Skeletal muscle tissue (tissue), 4 donors: ENCODE measurements around the gene TEC. TPM values are rescaled to one million over a fixed set of nuclear protein-coding genes. Genes with fewer than 3 reads are reported as not detected.
"Not testable (repeated sequence)": the region's sequence is repeated elsewhere in the genome, so short reads cannot be mapped to it uniquely, and the experiment has no call there.

Experiments
- H3K27ac ChIP-seq: one replicate; pipeline ENCODE4 v1.7.0; 2013; ENCODE audit warnings: mild to moderate bottlenecking, low read depth, low read length, inconsistent platforms
- H3K27me3 ChIP-seq, 3 donors: one replicate each; pipeline ENCODE4 v1.7.0; 2013; ENCODE audit warnings: low read length in 3 of 3; ENCODE audit not compliant: control insufficient read depth in 3 of 3, insufficient read depth in 3 of 3
- H3K36me3 ChIP-seq, 3 donors: one replicate each; pipeline ENCODE4 v1.7.0; 2013; ENCODE audit warnings: low read length in 3 of 3; ENCODE audit not compliant: control insufficient read depth in 3 of 3, insufficient read depth in 3 of 3
- H3K4me1 ChIP-seq, 3 donors: one replicate each; pipeline ENCODE4 v1.7.0; 2013; ENCODE audit warnings: low read length in 3 of 3, mild to moderate bottlenecking in 3 of 3; ENCODE audit not compliant: control insufficient read depth in 3 of 3, insufficient read depth in 3 of 3
- H3K4me3 ChIP-seq, 3 donors: one replicate each; pipeline ENCODE4 v1.7.0; 2013; ENCODE audit warnings: low read length in 3 of 3
- H3K9ac ChIP-seq, 3 donors: one replicate each; pipeline ENCODE4 v1.7.0; 2013; ENCODE audit warnings: low read length in 3 of 3, mild to moderate bottlenecking in 3 of 3, moderate library complexity in 2 of 3, low read depth in 1 of 3
- H3K9me3 ChIP-seq, 3 donors: one replicate each; pipeline ENCODE4 v1.7.0; 2013; ENCODE audit warnings: low read length in 3 of 3; ENCODE audit not compliant: control insufficient read depth in 3 of 3
- total RNA-seq: library from RNA; depleted of rRNA; stranded (reverse); fragments of >200 nt; gene quantifications from one replicate; pipeline ENCODE4 v1.2.3, GENCODE V29; 2014
- donor health status: Osteomylitis.

TEC gene
- total RNA-seq, 1 donor from 2014 or later, result 0.52 TPM

DNA sequence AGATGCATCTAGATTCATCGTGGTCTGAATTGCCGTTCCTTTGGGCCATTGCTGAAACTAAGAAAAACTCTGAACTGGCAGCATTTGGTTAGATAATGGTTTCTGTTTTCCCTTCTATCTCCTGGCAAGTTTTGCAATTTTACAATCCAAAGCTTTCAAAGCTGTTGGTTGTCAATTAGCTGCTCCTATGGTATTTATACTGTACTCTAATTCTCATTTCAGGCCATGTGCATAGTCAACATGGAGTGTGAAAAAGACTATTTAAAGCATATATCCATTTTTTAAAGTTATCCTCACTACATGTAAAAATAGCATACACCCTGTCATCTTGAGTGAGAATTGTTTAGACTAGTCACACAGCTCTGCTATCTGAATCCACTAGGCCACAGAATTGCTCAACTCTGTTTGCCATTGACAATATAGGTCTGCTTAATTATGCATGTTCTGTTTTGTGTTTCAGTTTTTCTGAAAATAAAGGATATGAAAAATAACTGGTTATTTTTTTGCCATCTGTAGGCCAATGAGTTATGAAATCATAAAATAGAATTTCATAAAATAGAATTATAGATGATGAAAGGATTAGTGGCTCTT lies 27.7 kb upstream of the TEC start:
- Histone ChIP-seq H3K4me1 (no peaks in the 10 kb centered on the region), H3K9me3 (no peaks in the 10 kb centered on the region), H3K9ac (no peak overlapping the region), H3K36me3 (no peaks in the 10 kb centered on the region), H3K4me3 (no peak overlapping the region), H3K27me3 (no peaks in the 10 kb centered on the region), H3K27ac (no peak overlapping the region)

DNA sequence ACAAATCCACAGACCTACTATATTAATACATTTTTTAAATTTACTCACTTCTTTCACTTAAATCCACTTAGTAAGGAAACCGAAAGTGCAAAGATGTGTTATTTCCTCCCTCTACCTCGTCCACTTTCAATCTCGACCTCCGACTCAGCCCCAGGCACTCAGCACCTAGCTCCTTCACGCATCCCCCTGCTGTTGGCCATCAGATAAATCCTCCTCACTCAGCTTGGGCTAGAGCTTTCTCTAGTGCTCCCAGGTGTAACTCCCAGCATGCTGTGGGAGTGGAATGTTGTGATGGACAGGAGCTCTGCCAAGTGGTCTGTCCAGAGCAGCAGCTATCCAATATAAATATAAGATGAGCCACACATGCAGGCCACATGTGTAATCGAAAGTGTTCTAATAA lies 26.7 kb upstream of the TEC start:
- no peak overlapping the region for H3K9ac ChIP-seq

DNA sequence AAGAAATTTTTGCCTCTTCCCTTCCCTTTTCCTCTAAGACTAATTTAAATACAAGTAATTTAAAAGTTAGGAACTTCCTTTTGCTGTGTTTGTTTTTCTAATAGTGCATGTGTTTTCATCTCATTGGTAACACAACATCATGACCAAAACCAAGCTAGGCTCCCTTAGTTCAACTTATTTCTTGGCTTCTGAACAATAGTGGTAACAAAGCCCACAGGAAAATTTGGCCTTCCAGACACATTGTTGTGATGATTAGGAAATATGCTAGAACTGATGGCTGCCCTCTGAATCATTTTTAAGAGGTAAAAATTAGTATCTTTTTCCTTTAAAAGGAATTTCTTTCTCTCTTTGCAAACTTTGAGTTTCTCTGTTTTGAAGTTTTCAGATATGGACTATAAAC lies 25.5 kb upstream of the TEC start:
- Histone ChIP-seq H3K9me3 (no peaks in the 10 kb centered on the region), H3K4me3 (no peak overlapping the region), H3K36me3 (no peaks in the 10 kb centered on the region), H3K27me3 (no peaks in the 10 kb centered on the region), H3K4me1 (no peaks in the 10 kb centered on the region), H3K27ac (no peak overlapping the region), H3K9ac (no peak overlapping the region)

More for the DNA sequence above, 26.7 kb upstream of the TEC start:
- H3K27me3 ChIP-seq, result no peaks in the 10 kb centered on the region
- no peak overlapping the region for H3K4me3 ChIP-seq
- no peaks in the 10 kb centered on the region for H3K4me1 ChIP-seq
- H3K27ac ChIP-seq, result no peak overlapping the region
- no peaks in the 10 kb centered on the region for H3K36me3 ChIP-seq
- no peaks in the 10 kb centered on the region for H3K9me3 ChIP-seq

- H3K4me3 ChIP-seq, H3K9ac ChIP-seq, H3K27ac ChIP-seq, H3K27me3 ChIP-seq, H3K36me3 ChIP-seq, H3K9me3 ChIP-seq, H3K4me1 ChIP-seq: not testable (repeated sequence)
Measured at GRCh38 chr4:48292218-48292790, 22.7 kb upstream of the TEC start.

DNA sequence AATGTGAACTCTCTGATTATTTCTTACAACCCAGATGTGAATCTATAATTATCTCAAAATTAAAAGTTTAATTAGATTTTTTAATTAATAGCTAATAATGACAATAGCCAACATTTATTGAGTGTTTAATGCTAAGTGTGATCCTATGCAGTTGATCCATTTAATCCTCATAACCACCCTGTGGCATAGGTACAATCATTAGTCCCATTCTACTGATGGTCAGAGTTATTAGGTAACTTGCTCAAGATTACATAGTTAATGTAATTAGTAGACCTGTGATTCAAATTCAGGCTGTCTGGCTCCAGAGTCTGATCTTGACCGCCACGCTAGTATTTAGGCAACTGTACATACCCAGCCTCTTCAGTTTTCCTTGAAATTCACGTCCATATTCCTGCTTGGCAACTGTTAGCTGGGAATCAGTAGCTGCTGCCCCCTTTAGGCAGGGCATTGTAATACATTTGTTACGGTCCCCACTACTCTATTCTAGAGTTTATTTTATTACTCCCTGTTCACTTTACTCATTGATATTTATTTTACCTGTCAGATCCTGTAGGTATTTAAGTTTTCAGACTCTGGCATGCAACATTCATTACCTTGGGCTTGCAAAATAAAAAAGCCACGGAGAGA lies 20.6 kb upstream of the TEC start:
- H3K9ac ChIP-seq, result no peak overlapping the region
- H3K27me3 ChIP-seq, result no peaks in the 10 kb centered on the region
- H3K4me1 ChIP-seq, result no peaks in the 10 kb centered on the region
- H3K36me3 ChIP-seq, result no peaks in the 10 kb centered on the region
- no peaks in the 10 kb centered on the region for H3K9me3 ChIP-seq
- no peak overlapping the region for H3K4me3 ChIP-seq
- H3K27ac ChIP-seq, result no peak overlapping the region

GRCh38 chr4:48286060-48286459 lies 16.4 kb upstream of the TEC start:
- not testable (repeated sequence) for H3K4me3 ChIP-seq, H3K9ac ChIP-seq, H3K9me3 ChIP-seq, H3K27ac ChIP-seq, H3K27me3 ChIP-seq, H3K36me3 ChIP-seq, H3K4me1 ChIP-seq

- H3K9ac ChIP-seq, H3K36me3 ChIP-seq, H3K9me3 ChIP-seq, H3K4me1 ChIP-seq, H3K4me3 ChIP-seq, H3K27ac ChIP-seq, H3K27me3 ChIP-seq: not testable (repeated sequence)
Measured at GRCh38 chr4:48285640-48286039, 16.0 kb upstream of the TEC start.

DNA sequence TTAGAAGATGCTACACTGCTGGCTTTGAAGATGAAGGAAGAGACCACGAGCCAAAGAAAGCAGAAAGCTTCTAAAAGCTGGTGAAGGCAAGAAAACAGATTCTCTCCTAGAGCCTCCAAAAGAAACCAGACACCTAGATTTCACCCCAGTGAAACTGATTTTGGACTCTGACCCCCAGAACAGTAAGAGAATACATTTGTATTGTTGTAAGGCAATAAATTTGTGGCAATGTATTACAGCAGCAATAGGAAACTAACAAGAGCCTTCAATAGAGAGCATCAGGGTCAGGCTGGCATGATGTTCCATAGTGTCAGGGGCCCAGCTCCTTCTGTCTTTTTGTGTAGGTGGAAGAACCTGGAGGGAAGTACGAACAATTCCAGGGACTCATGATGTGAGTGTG lies 6.0 kb upstream of the TEC start:
- no peaks in the 10 kb centered on the region for H3K27me3 ChIP-seq
- no peak overlapping the region for H3K9ac ChIP-seq
- H3K27ac ChIP-seq, result no peak overlapping the region

DNA sequence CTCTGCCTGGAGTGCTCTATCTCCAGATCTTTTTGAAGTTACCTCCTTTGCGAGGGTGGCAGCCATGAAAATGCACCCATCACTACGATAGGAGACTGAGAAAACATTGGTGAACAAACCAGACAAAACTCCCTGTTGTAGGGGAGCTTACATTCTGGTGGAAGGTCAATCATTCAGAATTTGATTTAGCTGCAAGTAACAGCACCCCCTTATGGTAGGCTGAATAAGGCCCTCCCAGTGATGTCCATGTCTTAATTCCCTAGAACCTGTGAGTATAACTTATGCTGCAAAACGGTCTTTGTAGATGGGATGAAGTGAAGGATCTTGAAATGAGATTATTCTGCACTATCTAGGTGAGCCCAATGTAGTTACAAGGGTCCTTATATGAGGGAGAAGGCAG lies 5.6 kb upstream of the TEC start:
- H3K4me1 ChIP-seq, result peaks cover 0 to 8% (median 0%) of the 10 kb centered on the region in 3 donors
- H3K9me3 ChIP-seq, result peaks cover 0 to 3% (median 0%) of the 10 kb centered on the region in 3 donors
- no peak overlapping the region for H3K4me3 ChIP-seq
- H3K27me3 ChIP-seq, result no peaks in the 10 kb centered on the region
- H3K36me3 ChIP-seq, result peaks cover 0 to 1% (median 0%) of the 10 kb centered on the region in 3 donors
- no peak overlapping the region for H3K27ac ChIP-seq
- H3K9ac ChIP-seq, result no peak overlapping the region

More for the DNA sequence above, 6.0 kb upstream of the TEC start:
- Histone ChIP-seq H3K4me3 (no peak overlapping the region), H3K9me3 (peaks cover 0 to 3% (median 0%) of the 10 kb centered on the region in 3 donors), H3K4me1 (peaks cover 0 to 5% (median 0%) of the 10 kb centered on the region in 3 donors), H3K36me3 (peaks cover 0 to 1% (median 0%) of the 10 kb centered on the region in 3 donors)

DNA sequence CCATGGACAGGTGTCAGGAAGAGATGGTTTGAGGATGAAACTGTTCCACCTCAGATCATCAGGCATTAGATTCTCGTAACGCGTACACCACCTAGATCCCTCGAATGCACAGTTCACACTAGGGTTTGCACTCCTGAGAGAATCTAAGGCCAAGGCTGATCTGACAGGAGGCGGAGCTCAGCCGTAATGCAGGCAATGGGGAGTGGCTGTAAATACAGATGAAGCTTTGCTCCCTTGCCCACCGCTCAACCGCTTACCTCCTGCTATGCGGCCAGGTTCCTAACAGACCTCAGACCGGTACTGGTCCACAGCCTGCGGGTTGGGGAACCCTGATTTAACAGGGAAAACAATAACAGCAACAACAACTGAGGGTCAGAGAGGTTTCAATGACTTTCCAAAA lies 2.0 kb upstream of the TEC start:
- H3K36me3 ChIP-seq, result no peaks in the 10 kb centered on the region
- H3K4me1 ChIP-seq, result peaks cover 0 to 11% (median 0%) of the 10 kb centered on the region in 3 donors
- no peaks in the 10 kb centered on the region for H3K27me3 ChIP-seq
- no peak overlapping the region for H3K4me3 ChIP-seq
- H3K9me3 ChIP-seq, result no peaks in the 10 kb centered on the region
- H3K27ac ChIP-seq, result no peak overlapping the region
- H3K9ac ChIP-seq, result no peak overlapping the region
